Ovary (tissue), 3 donors: Measurements from ENCODE around the gene TRAK1.

Source experiments
- EP300 ChIP-seq: sonication (generic); formaldehyde crosslinking; IDR thresholded peaks from one replicate; pipeline ENCODE4 v1.6.1; 2017; ENCODE audit warnings: antibody characterized with exemption
- TF ChIP-seq, protein P1 (sequence below), 3 donors: fragments of 450-650 bp in 2 of 3; fragments of 200-600 bp in 1 of 3; IDR thresholded peaks; one replicate each; pipeline versions ENCODE4 v1.5.1 to v1.8.0; 2016 to 2022; ENCODE audit warnings: antibody characterized with exemption in 3 of 3, mild to moderate bottlenecking in 1 of 3
- donor health status: DM: no; HTN: no; CAD: no.

DNA sequence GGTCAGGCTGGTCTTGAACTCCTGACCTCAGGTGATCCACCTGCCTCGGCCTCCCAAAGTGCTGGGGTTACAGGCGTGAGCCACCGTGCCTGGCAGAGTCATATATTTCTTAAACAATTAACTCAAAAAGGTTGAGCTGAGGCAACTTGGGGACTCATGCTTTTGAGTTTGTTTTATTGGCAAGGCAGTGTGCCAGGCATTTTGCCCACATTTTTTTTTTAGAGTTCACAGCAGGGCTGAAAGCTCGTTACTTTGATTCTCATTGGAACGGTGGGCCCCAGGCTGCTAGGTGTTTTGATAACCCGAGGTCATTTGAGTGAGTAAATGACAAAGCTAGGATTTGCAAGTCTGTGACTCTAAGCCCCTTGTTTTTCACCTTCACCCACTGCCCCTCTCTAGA, 98.6 kb downstream of the TRAK1 start:
- TF ChIP-seq, protein P1, sequence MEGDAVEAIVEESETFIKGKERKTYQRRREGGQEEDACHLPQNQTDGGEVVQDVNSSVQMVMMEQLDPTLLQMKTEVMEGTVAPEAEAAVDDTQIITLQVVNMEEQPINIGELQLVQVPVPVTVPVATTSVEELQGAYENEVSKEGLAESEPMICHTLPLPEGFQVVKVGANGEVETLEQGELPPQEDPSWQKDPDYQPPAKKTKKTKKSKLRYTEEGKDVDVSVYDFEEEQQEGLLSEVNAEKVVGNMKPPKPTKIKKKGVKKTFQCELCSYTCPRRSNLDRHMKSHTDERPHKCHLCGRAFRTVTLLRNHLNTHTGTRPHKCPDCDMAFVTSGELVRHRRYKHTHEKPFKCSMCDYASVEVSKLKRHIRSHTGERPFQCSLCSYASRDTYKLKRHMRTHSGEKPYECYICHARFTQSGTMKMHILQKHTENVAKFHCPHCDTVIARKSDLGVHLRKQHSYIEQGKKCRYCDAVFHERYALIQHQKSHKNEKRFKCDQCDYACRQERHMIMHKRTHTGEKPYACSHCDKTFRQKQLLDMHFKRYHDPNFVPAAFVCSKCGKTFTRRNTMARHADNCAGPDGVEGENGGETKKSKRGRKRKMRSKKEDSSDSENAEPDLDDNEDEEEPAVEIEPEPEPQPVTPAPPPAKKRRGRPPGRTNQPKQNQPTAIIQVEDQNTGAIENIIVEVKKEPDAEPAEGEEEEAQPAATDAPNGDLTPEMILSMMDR (IDR thresholded peaks at IDR 0.05): no peak
- no peak for TF ChIP-seq EP300
